OCI-LY1 (cell line): ENCODE data around the gene FAAH.
"Not testable (repeated sequence)": the region's sequence is repeated elsewhere in the genome, so short reads cannot be mapped to it uniquely, and the experiment has no call there.

ENCODE experiments used
- H2AFZ ChIP-seq: fragments of 200-600 bp; sonication (generic), shearing (Covaris generic); 2 replicates; pipeline ENCODE4 v1.6.0; 2014; ENCODE audit warnings: antibody characterized with exemption, mild to moderate bottlenecking, low read length
- H3F3A ChIP-seq: fragments of 200-600 bp; sonication (generic), shearing (Covaris generic); 2 replicates; pipeline ENCODE4 v1.6.0; 2014; ENCODE audit warnings: mild to moderate bottlenecking, antibody characterized with exemption, low read length, moderate library complexity; ENCODE audit not compliant: insufficient read depth
- H3K27ac ChIP-seq: fragments of 200-600 bp; sonication (generic); 2 replicates; pipeline ENCODE4 v1.5.1; 2014; ENCODE audit warnings: low read length, mixed run types, mild to moderate bottlenecking, low read depth; ENCODE audit not compliant: poor library complexity, severe bottlenecking
- H3K27me3 ChIP-seq: fragments of 200-600 bp; sonication (generic); 2 replicates; pipeline ENCODE4 v1.6.0; 2014; ENCODE audit warnings: antibody characterized with exemption, mild to moderate bottlenecking, low read length, moderate library complexity; ENCODE audit not compliant: insufficient read depth
- H3K36me3 ChIP-seq: fragments of 200-600 bp; sonication (generic); 2 replicates; pipeline ENCODE4 v1.6.1; 2014; ENCODE audit warnings: mild to moderate bottlenecking, antibody characterized with exemption, low read length, moderate library complexity, mixed read lengths; ENCODE audit not compliant: insufficient read depth
- H3K4me1 ChIP-seq: fragments of 200-600 bp; sonication (generic); 2 replicates; pipeline ENCODE4 v1.5.1; 2014; ENCODE audit warnings: mild to moderate bottlenecking, low read length, moderate library complexity; ENCODE audit not compliant: insufficient read depth, severe bottlenecking
- H3K4me2 ChIP-seq: fragments of 200-600 bp; sonication (generic), shearing (Covaris generic); 2 replicates; pipeline ENCODE4 v1.6.1; 2014; ENCODE audit warnings: low read length
- H3K4me3 ChIP-seq: fragments of 200-600 bp; sonication (generic); 2 replicates; pipeline ENCODE4 v1.5.1; 2014; ENCODE audit warnings: low read length, low read depth, mild to moderate bottlenecking, mixed read lengths; ENCODE audit not compliant: poor library complexity, severe bottlenecking
- H3K79me2 ChIP-seq: fragments of 200-600 bp; shearing (Covaris generic); 2 replicates; pipeline ENCODE4 v1.6.1; 2016; ENCODE audit warnings: mixed run types, low read length, mixed read lengths; ENCODE audit not compliant: insufficient read depth
- H3K9ac ChIP-seq: fragments of 200-600 bp; sonication (generic), shearing (Covaris generic); 2 replicates; pipeline ENCODE4 v1.6.1; 2014; ENCODE audit warnings: mild to moderate bottlenecking, low read length, mixed read lengths
- H3K9me2 ChIP-seq: fragments of 200-600 bp; sonication (generic), shearing (Covaris generic); 2 replicates; pipeline ENCODE4 v1.6.1; 2014; ENCODE audit warnings: low read depth, mild to moderate bottlenecking, low read length, mixed read lengths
- H3K9me3 ChIP-seq: fragments of 200-600 bp; shearing (Covaris generic); 2 replicates; pipeline ENCODE4 v1.6.1; 2014; ENCODE audit warnings: low read length, mixed read lengths
- H4K20me1 ChIP-seq: fragments of 200-600 bp; sonication (generic), shearing (Covaris generic); 2 replicates; pipeline ENCODE4 v1.6.0; 2016; ENCODE audit warnings: mild to moderate bottlenecking, low read length; ENCODE audit not compliant: insufficient read depth
- EZH2 ChIP-seq: fragments of 200-600 bp; sonication (generic), shearing (Covaris generic); IDR thresholded peaks from 2 replicates; pipeline ENCODE4 v1.8.0; 2017; ENCODE audit warnings: borderline replicate concordance, mixed run types, mild to moderate bottlenecking, antibody characterized with exemption, low read length, moderate library complexity, mixed read lengths
- TF ChIP-seq, protein P1 (sequence below): fragments of 200-600 bp; sonication (generic), shearing (Covaris generic); IDR thresholded peaks from 2 replicates; pipeline ENCODE4 v1.5.1; 2017; ENCODE audit warnings: mild to moderate bottlenecking, antibody characterized with exemption, low read length, moderate library complexity, mixed read lengths

FAAH gene

DNA sequence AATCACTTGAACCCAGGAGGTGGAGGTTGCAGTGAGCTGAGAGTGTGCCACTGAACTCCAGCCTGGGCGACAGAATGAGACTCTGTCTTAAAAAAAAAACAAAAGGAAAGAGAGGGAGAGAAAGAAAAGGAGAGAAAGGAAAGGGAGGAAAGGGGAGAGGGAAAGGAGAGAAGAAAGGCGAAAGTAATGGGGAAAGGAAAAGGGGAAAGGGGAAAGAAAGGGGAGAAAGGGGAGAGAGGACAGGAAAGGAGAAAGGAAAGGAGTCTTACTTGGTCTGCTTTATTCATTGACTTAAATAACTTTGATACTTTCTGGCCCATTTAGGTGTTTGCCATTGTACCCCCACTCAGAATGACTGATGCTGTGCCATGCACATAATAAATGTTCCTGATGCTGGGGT is 41.8 kb upstream of the FAAH start:
- no peaks in the 10 kb centered on the region for H4K20me1 ChIP-seq

DNA sequence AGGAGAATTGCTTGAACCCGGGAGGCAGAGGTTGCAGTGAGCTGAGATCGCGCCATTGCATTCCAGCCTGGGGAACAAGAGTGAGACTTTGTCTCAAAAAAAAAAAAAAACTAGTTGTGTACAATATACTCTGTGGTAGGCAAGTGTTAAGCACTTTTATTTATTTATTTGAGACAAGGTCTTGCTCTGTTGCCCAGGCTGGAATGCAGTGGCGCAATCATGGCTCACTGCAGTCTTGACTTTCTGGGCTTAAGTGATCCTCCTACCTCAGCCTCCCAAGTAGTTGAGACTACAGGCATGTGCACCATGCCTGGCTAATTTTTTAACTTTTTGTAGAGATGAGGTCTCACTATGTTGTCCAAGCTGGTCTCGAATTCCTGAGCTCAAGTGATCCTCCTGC is 38.2 kb upstream of the FAAH start:
- H3K9me3 ChIP-seq, H3K9ac ChIP-seq, H2AFZ ChIP-seq, H3K27me3 ChIP-seq, H4K20me1 ChIP-seq, H3K79me2 ChIP-seq, H3F3A ChIP-seq, H3K9me2 ChIP-seq, H3K4me2 ChIP-seq, H3K27ac ChIP-seq, H3K4me1 ChIP-seq, H3K4me3 ChIP-seq: not testable (repeated sequence)
- H3K36me3 ChIP-seq, result peaks cover 73% of the 10 kb centered on the region

More for the DNA sequence above, 41.8 kb upstream of the FAAH start:
- no peak overlapping the region for H2AFZ ChIP-seq
- no peak overlapping the region for H3K9ac ChIP-seq
- no peaks in the 10 kb centered on the region for H3K9me3 ChIP-seq
- no peak overlapping the region for H3K4me3 ChIP-seq
- H3K27ac ChIP-seq, result no peak overlapping the region
- H3K4me2 ChIP-seq, result no peak overlapping the region
- no peaks in the 10 kb centered on the region for H3K79me2 ChIP-seq
- no peaks in the 10 kb centered on the region for H3K4me1 ChIP-seq
- no peaks in the 10 kb centered on the region for H3K9me2 ChIP-seq
- H3K27me3 ChIP-seq, result no peaks in the 10 kb centered on the region
- TF ChIP-seq, protein P1, sequence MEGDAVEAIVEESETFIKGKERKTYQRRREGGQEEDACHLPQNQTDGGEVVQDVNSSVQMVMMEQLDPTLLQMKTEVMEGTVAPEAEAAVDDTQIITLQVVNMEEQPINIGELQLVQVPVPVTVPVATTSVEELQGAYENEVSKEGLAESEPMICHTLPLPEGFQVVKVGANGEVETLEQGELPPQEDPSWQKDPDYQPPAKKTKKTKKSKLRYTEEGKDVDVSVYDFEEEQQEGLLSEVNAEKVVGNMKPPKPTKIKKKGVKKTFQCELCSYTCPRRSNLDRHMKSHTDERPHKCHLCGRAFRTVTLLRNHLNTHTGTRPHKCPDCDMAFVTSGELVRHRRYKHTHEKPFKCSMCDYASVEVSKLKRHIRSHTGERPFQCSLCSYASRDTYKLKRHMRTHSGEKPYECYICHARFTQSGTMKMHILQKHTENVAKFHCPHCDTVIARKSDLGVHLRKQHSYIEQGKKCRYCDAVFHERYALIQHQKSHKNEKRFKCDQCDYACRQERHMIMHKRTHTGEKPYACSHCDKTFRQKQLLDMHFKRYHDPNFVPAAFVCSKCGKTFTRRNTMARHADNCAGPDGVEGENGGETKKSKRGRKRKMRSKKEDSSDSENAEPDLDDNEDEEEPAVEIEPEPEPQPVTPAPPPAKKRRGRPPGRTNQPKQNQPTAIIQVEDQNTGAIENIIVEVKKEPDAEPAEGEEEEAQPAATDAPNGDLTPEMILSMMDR, result no peak
- no peak for TF ChIP-seq EZH2
- peaks cover 82% of the 10 kb centered on the region for H3K36me3 ChIP-seq
- H3F3A ChIP-seq, result no peaks in the 10 kb centered on the region

DNA sequence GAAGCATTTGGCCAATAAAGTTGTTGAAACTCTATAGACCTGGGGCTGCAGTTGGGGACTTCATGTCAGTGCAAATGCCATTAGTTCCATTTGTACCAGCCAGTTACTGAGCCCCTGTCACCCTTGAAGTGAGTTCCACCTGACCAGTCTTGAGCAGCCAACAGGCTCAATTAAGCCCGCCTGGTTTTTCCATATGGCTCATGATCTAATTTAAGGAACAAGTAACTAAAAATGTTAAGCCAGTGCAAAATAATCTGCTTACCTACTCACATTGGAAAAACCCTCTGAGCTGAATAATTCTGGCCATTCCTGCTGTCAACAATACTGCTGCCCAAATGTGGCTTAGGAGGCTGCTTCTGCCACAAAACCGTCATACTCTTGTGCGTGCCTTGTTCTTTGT is 32.0 kb upstream of the FAAH start:
- H3K4me1 ChIP-seq, result no peaks in the 10 kb centered on the region
- H3K36me3 ChIP-seq, result peaks cover 72% of the 10 kb centered on the region
- no peaks in the 10 kb centered on the region for H3K79me2 ChIP-seq
- H4K20me1 ChIP-seq, result no peaks in the 10 kb centered on the region
- no peaks in the 10 kb centered on the region for H3K27me3 ChIP-seq
- no peaks in the 10 kb centered on the region for H3K9me2 ChIP-seq
- H3K27ac ChIP-seq, result no peak overlapping the region
- no peak overlapping the region for H2AFZ ChIP-seq
- no peak overlapping the region for H3K4me2 ChIP-seq
- no peaks in the 10 kb centered on the region for H3F3A ChIP-seq
- H3K4me3 ChIP-seq, result no peak overlapping the region
- H3K9ac ChIP-seq, result no peak overlapping the region
- no peaks in the 10 kb centered on the region for H3K9me3 ChIP-seq
- TF ChIP-seq EZH2, result no peak
- TF ChIP-seq, protein P1, result no peak

DNA sequence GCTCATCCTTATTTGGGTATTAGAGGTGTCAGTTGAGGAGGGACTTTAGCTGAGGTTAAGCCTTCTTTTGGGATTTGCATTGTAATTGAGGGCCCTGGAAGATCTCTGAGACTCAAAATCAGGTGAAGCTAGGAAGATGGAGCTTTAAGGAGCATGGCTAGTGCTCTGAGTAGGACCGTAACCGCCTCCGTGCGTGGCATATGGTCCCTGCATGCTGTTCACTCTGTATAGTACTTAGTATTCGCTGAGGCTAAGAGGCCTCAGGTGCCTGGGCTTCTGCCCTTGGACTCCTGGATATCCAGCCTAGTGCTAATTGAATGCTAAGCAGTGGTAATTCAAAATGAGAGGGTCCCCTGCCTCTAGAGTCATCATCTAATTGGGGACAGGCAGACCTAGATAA is 31.0 kb upstream of the FAAH start:
- no peaks in the 10 kb centered on the region for H4K20me1 ChIP-seq
- H3K9ac ChIP-seq, result no peak overlapping the region

More for the DNA sequence above, 31.0 kb upstream of the FAAH start:
- Histone ChIP-seq H3K4me3 (no peak overlapping the region), H3K4me1 (no peaks in the 10 kb centered on the region), H3K4me2 (no peak overlapping the region), H3K9me2 (no peaks in the 10 kb centered on the region), H2AFZ (no peak overlapping the region), H3K9me3 (no peaks in the 10 kb centered on the region), H3K79me2 (no peaks in the 10 kb centered on the region), H3K36me3 (peaks cover 72% of the 10 kb centered on the region), H3F3A (no peaks in the 10 kb centered on the region), H3K27ac (no peak overlapping the region), H3K27me3 (no peaks in the 10 kb centered on the region)
- TF ChIP-seq EZH2, result no peak
- TF ChIP-seq, protein P1, result no peak
